GM21825 (cell line): ENCODE data around the gene PPME1.

Experiments
- ATAC-seq: cut with Tn5 transposase; IDR thresholded peaks from one replicate; pipeline ENCODE4 v1.9.1; 2021; ENCODE audit warnings: mild to moderate bottlenecking, moderate library complexity; ENCODE audit not compliant: unreplicated experiment

Gene PPME1

GRCh38 chr11:74278103-74278502 lies 107.0 kb downstream of the PPME1 start:
- no peak for ATAC-seq

DNA sequence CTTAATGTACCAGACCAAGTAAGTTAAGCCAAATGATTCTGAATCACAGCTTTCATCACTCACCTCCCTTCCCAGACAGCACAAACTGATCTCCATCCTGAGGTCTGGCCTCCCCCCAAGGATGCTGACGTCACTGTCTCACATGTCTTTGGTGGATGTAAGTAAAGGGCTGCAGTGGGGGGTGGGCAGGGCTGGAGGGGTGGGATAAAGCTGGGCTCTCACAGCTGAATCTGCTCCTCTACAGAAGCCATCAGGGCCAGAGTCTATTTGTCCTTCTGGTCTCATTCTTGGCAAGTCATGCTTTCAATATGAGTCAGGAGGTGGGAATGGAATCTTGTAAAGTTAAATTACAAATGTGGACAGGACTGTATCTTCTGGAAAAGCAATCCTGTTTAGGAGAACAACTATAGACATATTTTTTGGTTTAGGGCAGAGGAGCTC lies 107.7 kb downstream of the PPME1 start:
- no peak for ATAC-seq

GRCh38 chr11:74279256-74279655 lies 108.2 kb downstream of the PPME1 start:
- ATAC-seq: no peak

- no peak for ATAC-seq
These were observed 109.4 kb downstream of the PPME1 start for GRCh38 chr11:74280494-74280893.

DNA sequence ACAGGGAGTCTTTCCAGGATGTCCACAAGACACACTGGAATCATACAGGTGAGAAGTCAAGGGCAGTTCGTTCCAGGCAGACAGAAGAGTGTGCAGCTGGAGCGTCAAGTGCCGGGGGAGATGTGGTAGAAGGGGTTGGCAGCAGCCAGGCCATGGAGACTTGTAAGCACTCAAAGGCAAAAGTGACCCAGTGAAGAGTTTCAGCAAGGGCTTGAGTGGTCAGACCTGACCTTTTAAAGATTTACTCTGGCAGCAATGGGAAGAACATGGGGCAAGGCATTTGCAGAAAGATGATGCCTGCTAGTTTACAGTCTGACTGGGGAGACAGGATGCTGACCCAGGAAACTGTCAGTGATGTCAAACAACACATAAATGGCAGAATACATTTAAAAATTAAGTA lies 111.3 kb downstream of the PPME1 start:
- ATAC-seq: no peak

DNA sequence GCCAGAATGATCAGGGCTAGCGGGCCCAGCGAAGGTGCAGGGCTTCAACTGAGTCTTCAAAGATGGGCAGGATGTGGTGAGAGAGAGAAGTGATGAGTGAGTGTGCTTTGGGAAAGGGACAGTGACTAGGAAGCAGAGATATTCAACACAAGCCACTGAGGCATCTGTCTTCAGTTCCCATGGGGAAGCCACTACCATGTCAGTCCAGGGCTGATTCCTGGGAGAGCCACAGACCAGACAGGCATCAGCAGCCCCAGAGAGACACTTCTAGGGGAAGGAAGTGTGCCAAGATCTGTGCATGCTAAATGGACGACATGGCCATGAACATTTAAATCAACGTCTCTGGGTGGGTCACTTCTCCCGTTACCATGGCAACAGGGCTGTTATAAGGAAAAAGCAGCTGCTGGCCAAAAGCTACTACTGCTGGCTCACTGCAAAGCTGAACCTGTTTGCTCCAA lies 111.9 kb downstream of the PPME1 start:
- no peak for ATAC-seq

DNA sequence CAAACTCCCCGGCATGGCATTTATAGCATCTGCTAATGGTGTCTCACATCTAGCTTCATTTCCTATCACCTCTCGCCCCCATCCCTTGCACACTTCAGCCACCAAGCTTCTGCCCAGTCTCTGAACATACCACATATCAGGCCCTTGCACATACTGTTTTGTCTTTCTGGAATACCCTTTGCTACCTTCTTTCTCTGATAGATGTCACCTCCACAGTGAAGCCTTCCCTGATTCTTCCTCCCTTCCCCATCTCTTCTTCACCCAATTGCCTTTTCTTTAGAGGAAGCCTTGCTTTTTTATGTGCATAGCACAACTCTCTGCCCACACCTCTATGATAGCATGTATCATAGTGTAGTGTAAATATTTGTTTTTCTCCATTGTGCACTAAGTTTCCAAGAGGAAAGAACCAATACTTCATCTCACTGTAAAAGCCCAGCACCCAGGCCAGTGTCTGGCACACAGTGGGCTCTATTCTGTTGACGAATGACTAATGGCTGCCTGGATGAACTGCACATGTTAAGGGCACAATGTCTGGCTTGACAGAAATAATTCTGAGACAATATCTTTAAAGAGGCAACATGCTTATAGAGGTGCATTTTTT lies 112.6 kb downstream of the PPME1 start:
- ATAC-seq: no peak

GRCh38 chr11:74284466-74284865 lies 113.4 kb downstream of the PPME1 start:
- no peak for ATAC-seq

GRCh38 chr11:74288161-74288560 lies 117.1 kb downstream of the PPME1 start:
- no peak for ATAC-seq

DNA sequence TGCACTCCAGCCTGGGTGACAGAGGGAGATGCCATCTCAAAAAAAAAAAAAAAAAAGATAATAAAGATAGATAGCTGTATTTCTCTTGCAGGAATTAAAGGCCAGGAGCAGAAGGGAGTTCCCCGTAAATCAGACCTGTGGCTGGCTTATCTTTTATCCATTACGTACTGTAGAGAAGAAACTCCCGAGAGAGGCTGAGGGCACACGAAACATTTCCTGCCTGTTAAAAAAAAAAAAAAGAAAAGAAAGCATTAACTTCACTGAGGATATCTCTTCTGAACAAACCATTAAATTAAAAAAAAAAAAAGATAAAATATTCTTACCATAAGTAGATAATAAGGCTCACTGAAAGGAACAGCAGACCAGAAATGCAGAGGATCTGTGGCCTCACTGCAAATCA lies 117.8 kb downstream of the PPME1 start:
- no peak for ATAC-seq

DNA sequence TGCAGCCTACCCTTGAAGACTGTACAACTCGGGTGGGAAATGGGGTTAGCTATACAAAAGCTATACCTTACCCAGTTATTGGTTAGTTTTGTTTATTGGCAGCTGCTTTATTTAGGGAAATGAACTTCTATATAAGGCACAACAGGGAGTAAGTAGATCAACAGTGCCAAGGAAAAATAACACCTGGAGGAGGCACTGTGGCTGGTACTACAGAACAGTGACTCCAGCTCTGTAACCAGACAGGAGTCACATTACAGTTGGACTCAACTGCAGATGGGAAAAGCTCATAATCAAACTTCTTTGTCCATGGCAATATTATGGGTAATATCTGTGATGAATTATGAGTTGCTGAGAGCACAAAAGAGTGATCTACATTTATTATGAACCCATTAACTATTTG lies 126.4 kb downstream of the PPME1 start:
- no peak for ATAC-seq

DNA sequence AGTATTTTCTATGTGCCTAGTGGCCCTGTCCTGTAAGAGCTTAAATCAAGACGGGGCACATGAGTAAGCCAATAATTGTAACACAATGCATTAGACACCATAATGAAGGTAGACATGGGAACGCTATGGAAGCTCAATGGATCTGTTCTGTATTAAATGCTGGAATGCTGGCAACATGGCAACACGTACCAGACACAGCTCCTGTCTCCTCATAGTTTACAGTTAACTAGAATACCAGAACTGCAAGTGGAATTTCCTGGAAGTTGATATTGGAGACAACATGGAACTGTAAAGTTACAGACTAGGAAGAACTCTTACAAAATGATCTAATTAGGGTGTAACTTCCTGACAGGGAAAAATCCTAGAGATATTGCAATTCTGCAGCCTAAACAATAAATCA lies 127.9 kb downstream of the PPME1 start:
- no peak for ATAC-seq
